Lower lobe of right lung (tissue), 2 donors: ENCODE data around the gene HOXA6. TPM values are rescaled to one million over a fixed set of nuclear protein-coding genes. Genes with fewer than 3 reads are reported as not detected.

Source experiments
- ATAC-seq, 2 donors: fragments of 200-7000 bp; cut with Tn5 transposase; one replicate each; pipeline ENCODE4 v1.9.1; 2020 to 2022; ENCODE audit warnings: mild to moderate bottlenecking in 2 of 2, moderate library complexity in 2 of 2
- DNase-seq: peaks from one replicate; pipeline ENCODE4 v3.0.0-alpha.2; 2020
- H3K27ac ChIP-seq: fragments of 200-600 bp; one replicate; pipeline ENCODE4 v1.8.0; 2022
- H3K27me3 ChIP-seq: fragments of 200-600 bp; one replicate; pipeline ENCODE4 v1.8.0; 2022; ENCODE audit warnings: low read depth
- H3K36me3 ChIP-seq: fragments of 200-600 bp; one replicate; pipeline ENCODE4 v1.8.0; 2022; ENCODE audit warnings: mild to moderate bottlenecking
- H3K4me1 ChIP-seq: fragments of 200-600 bp; one replicate; pipeline ENCODE4 v1.8.0; 2022
- H3K4me3 ChIP-seq: fragments of 200-600 bp; one replicate; pipeline ENCODE4 v1.8.0; 2022; ENCODE audit warnings: mild to moderate bottlenecking
- H3K9me3 ChIP-seq: fragments of 200-600 bp; one replicate; pipeline ENCODE4 v1.8.0; 2022
- intact Hi-C: fragments of 100-400 bp; cut with DNase I; formaldehyde crosslinking; loops from one replicate; pipeline ENCODE4 v1.11.0; 2022
- microRNA-seq: library from miRNA; unstranded; fragments of <30 nt; microRNA quantifications from one replicate; pipeline ENCODE4 v1.2.0, GENCODE V29; 2020; ENCODE audit warnings: borderline number of aligned reads
- total RNA-seq: library from RNA; stranded (reverse); fragmentation: NEBNext Ultra II Directional; extraction: Animal tissue kit (Norgen Biotek cat#: 25700); gene quantifications from one replicate; pipeline ENCODE4 v1.2.1, GENCODE V29; 2021
- TF ChIP-seq, protein P1 (sequence below): fragments of 200-600 bp; IDR thresholded peaks from one replicate; pipeline ENCODE4 v1.8.0; 2022; ENCODE audit warnings: antibody characterized with exemption, mild to moderate bottlenecking
- donor health status: DM: no; HTN: yes; CAD: no; lungs with severe emphysema.

Gene HOXA6
- total RNA-seq, 1 donor from 2014 or later = 4.6 TPM

DNA sequence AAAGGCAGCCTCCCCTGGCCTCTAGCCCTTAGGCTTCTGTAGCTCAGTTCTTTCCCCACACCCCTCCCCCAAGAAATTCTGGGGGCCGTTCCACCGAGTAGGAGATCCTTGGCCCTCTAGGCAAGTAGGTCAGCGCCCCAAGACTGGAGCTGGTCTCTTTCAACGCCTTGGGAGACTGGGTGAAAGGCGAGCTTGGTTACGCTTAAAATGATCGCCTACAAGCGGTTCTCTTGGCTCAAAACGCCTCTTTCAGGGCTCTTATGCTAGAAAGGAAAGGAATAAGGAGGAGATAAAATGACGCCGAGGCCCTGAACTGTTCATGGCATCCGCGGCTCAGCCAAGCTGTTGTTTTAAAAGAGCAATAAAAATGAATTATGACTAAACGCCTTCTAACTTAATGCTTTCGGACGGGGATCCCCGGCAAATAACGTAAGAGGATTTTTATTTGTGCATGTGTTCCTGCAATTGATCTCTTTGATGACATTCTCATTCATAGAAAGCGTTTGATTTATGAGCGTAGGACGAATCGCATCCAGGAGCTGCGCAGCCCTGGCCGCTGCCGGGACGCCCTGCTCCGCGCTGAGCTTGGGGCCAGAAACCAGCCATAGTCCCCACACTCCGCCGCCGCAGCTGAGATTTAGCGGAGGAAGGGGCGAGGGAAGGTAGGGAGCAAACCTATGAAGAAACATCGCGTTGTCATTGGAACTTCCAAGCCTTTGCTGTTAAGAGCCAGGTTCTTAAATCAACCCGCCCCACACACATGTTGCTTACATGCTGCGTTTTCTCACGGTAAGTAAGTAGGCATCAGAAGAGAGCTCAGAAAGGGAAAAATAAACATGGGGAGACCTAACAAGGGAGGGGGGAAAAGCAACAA, 48.8 kb downstream of the HOXA6 start:
- no peaks in the 10 kb centered on the region for H3K9me3 ChIP-seq
- DNase-seq (no peak), ATAC-seq (no peak)
- TF ChIP-seq, protein P1, sequence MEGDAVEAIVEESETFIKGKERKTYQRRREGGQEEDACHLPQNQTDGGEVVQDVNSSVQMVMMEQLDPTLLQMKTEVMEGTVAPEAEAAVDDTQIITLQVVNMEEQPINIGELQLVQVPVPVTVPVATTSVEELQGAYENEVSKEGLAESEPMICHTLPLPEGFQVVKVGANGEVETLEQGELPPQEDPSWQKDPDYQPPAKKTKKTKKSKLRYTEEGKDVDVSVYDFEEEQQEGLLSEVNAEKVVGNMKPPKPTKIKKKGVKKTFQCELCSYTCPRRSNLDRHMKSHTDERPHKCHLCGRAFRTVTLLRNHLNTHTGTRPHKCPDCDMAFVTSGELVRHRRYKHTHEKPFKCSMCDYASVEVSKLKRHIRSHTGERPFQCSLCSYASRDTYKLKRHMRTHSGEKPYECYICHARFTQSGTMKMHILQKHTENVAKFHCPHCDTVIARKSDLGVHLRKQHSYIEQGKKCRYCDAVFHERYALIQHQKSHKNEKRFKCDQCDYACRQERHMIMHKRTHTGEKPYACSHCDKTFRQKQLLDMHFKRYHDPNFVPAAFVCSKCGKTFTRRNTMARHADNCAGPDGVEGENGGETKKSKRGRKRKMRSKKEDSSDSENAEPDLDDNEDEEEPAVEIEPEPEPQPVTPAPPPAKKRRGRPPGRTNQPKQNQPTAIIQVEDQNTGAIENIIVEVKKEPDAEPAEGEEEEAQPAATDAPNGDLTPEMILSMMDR = no peak
- H3K27ac ChIP-seq = peak overlapping the region; percentile 94
- peaks cover 18% of the 10 kb centered on the region for H3K36me3 ChIP-seq
- intact Hi-C loops = no loop called here
- peaks cover 45% of the 10 kb centered on the region for H3K4me1 ChIP-seq
- H3K27me3 ChIP-seq = peaks cover 53% of the 10 kb centered on the region
- peak overlapping the region; percentile 90 for H3K4me3 ChIP-seq

DNA sequence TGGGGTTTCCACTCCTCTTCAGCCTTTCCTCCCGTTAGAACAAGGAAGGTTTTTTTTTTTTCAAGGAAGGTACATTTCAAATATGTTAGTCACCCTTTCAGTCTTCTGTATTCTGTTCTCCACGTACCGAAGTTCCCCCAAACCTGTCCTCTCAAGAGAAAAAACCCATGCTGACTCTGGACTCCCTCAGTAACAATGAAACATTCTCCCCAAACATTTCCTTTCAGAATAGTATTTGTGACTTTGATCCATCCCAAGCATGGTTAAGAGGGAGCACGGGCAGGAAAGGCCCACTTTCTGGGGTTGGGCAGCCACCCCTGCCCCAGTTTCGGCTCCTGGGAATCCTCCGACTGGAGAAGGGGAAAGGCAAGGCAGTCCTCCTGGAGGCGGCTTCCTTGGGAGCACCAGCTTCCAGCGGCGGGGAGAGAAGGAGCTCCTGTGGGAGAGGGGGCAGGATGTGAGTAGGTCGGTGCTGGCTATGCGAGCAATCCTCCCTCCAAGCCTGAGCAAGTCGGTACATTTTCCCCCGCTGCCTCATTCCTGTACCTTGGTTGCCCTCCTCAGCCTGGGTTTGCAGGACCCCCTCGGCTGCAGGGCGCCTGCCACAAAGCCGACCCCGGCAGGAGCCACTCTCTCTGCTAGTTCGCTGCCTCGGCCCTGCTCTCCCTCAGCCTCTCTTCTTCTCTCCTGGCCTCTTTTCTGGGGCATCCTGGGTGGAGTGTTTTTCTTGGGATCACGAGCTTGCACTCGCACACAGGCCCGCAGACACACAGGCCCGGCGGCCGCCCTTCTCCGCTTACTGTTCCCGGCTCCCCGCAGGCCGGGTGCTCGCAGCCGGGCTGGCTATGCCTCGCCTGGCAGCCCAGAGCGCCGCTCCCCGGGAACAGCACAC, 49.6 kb downstream of the HOXA6 start:
- peaks cover 44% of the 10 kb centered on the region for H3K27me3 ChIP-seq
- peaks cover 18% of the 10 kb centered on the region for H3K36me3 ChIP-seq
- H3K4me3 ChIP-seq = peak overlapping the region; percentile 90
- H3K27ac ChIP-seq = peak overlapping the region; percentile 94
- H3K4me1 ChIP-seq = peaks cover 42% of the 10 kb centered on the region
- TF ChIP-seq, protein P1 = no peak
- intact Hi-C loops = no loop called here
- H3K9me3 ChIP-seq = no peaks in the 10 kb centered on the region
- DNase-seq = no peak
- no peak for ATAC-seq

DNA sequence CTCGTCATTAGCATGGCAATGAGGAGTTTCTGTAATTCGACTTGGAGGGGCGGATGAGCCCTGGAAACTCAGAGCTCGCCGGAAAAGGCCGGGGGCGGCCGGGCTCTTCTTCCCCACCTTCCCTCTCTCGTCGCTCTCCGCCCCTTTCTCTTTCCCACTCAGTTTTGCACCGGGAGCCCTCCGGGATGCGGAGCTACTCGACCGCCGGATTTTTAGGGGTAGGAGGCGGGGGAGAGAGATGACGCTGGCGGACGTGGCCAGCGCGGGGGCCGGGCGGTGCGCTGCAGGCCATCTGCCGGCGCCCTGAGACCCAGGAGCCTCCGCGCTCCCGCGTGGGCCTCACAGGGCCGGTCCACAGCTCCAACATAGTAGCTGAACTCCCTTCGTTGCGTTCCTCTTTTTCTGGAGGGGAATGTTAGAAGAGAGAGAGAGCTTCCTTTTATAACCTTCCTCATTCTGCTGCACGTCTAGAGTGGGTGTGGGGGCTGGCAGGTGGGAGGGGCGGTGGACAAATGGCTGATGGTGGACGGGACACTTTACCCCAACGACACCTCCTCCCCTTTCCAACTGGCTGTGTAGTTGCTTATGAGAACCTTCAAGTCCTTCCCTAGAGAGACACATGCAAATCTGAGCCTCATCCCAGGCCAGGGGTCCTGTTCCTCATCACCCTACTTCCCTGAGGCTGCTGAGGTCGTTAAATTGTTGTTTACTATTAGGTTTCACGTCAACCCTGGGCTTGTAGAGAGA, 50.6 kb downstream of the HOXA6 start:
- TF ChIP-seq, protein P1 = no peak
- peak overlapping the region; percentile 90 for H3K4me3 ChIP-seq
- DNase-seq (peak; percentile 76), ATAC-seq (peak; percentile 78 to 80)
- H3K36me3 ChIP-seq = peaks cover 18% of the 10 kb centered on the region
- H3K27ac ChIP-seq = peak overlapping the region; percentile 94
- intact Hi-C loops = no loop called here
- H3K9me3 ChIP-seq = no peaks in the 10 kb centered on the region
- peaks cover 37% of the 10 kb centered on the region for H3K27me3 ChIP-seq
- H3K4me1 ChIP-seq = peaks cover 42% of the 10 kb centered on the region

DNA sequence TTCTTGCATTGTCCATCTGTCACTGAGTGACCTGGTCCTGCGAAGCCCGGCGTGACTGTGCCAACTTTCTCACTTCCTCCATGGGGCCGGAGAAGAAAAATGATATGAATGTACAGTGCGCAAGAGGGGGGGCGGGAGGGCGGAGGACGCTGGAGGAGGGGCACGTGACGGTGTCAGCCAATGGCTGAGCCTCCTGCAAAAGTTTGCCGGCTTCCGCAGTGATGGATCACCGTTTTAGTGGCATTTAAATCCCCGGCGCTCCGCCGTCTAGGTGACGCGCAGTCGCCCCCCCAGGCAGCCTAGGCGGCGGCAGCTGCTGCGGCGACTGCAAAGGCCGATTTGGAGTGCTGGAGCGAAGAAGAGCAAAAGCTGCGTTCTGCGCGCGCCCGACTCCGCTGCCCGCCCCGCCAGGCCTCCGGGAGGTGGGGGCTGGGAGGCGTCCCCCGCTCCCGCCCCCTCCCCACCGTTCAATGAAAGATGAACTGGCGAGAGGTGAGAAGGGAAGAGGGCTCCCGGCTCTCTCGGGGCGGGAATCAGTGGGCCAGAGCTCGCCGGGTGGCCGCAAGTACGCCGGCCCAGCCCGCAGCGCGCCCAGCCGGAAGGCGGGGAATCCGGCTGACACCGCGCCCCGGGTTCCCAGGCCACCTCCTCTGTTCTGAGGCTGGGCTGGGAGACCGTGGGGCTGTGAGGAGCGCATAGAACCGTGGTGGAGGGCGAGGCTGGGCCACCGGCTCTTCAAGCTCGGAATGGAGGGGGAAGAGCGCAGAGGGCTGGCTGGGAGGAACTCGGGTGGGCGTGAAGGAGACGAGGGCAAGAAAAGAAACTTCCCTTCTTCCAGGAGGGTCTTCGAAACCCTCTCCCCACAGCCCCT, 51.4 kb downstream of the HOXA6 start, which contains the start of gene HOXA1:
Gene HOXA1, minus strand, starts transcription at position 104 of the 871 bp plus-strand sequence. Its CDS starts 88 bp downstream, at position 16.
- TF ChIP-seq, protein P1 = no peak
- intact Hi-C loops = no loop called here
- Histone ChIP-seq H3K4me3 (peak within 1 kb of the TSS; percentile 90), H3K36me3 (peaks cover 16% of the 10 kb centered on the region), H3K4me1 (peaks cover 40% of the 10 kb centered on the region), H3K9me3 (no peaks in the 10 kb centered on the region), H3K27ac (peak within 1 kb of the TSS; percentile 94), H3K27me3 (peaks cover 38% of the 10 kb centered on the region)
- peak; percentile 87 to 89 for ATAC-seq
- DNase-seq = peak; percentile 86

Small RNA genes lying within 50 kb of the gene (microRNA-seq; reads per million reads assigned to microRNA genes)
- 31.7 reads per million, percentile 35 among the genes with 10 or more reads in this experiment for gene MIR196B

Other genes starting within 250 kb of the HOXA6 start
- gene HOXA1, start 51.8 kb downstream of the HOXA6 start, total RNA-seq = 0.77 TPM
- gene HOXA2, start 45.1 kb downstream of the HOXA6 start, total RNA-seq = 1.5 TPM
- gene HOXA4, start 17.0 kb downstream of the HOXA6 start, total RNA-seq = 8.5 TPM
- 16.0 TPM for gene HOXA5, start 4.1 kb downstream of the HOXA6 start, total RNA-seq
- gene HOXA3, start 4.8 kb upstream of the HOXA6 start, total RNA-seq = 4.6 TPM
- gene HOXA7, start 8.9 kb upstream of the HOXA6 start, total RNA-seq = 2.2 TPM
- gene HOXA9, start 17.8 kb upstream of the HOXA6 start, total RNA-seq = 1.7 TPM
- gene HOXA10, start 26.5 kb upstream of the HOXA6 start, total RNA-seq = 0.38 TPM
- not detected for gene HOXA11, start 37.5 kb upstream of the HOXA6 start, total RNA-seq
- gene HOXA13, start 52.3 kb upstream of the HOXA6 start, total RNA-seq = not detected
- not detected for gene EVX1, start 95.0 kb upstream of the HOXA6 start, total RNA-seq